ENCODE results near the gene MAP3K8. TPM values are rescaled to one million over a fixed set of nuclear protein-coding genes. Genes with fewer than 3 reads are reported as not detected.

MAP3K8 gene
- total and polyA plus RNA-seq, 2 donors (not counting 3 experiments of a cell fraction or from before 2014, with no cell fraction given), result 5.2 to 10.6 TPM

- Histone ChIP-seq H3K4me1 (ENCODE audit: control insufficient read depth, extremely low read depth, insufficient read depth, low read length) (peaks cover 10% of the 10 kb centered on the region), H3K4me3 (replicated peaks in 1 of 3; ENCODE audit: insufficient read depth in 1 of 3, low read depth in 1 of 3, low read length in 3 of 3) (no peak overlapping the region), H3K9me1 (replicated peaks; ENCODE audit: control insufficient read depth, extremely low read depth, insufficient read depth, low read length) (no peaks in the 10 kb centered on the region), H3K36me3 (ENCODE audit: control insufficient read depth in 2 of 2, extremely low read depth in 1 of 2, insufficient read depth in 2 of 2, low read length in 2 of 2) (no peaks in the 10 kb centered on the region), H2AFZ (ENCODE audit: low read depth, low read length) (peak overlapping the region; percentile 71), H3K9me3 (replicated peaks; ENCODE audit: control insufficient read depth, insufficient read depth, low read length) (no peaks in the 10 kb centered on the region), H3K27ac (ENCODE audit: insufficient read depth, low read depth, low read length) (no peak overlapping the region), H4K20me1 (replicated peaks; ENCODE audit: control insufficient read depth, extremely low read depth, insufficient read depth, low read length) (no peaks in the 10 kb centered on the region), H3K27me3 (ENCODE audit: control insufficient read depth in 2 of 2, insufficient read depth in 2 of 2, low read length in 2 of 2) (no peaks in the 10 kb centered on the region), H3K9ac (replicated peaks; ENCODE audit: extremely low read depth, insufficient read depth, low read length) (no peak overlapping the region), H3K79me2 (ENCODE audit: control insufficient read depth, insufficient read depth, low read length) (peaks cover 4% of the 10 kb centered on the region), H3K4me2 (ENCODE audit: insufficient read depth, low read length) (peak overlapping the region; percentile 8)
- ChIA-PET CTCF (interaction anchor here (1.4 kb wide), 1 partner anchor 13 kb away, joined by 4 read pairs; no protein-coding TSS in a partner anchor), POLR2A (no interaction called here)
- FAIRE-seq (peak; percentile 26), DNase-seq (ENCODE audit: low read depth, low spot score) (no peak)
- no TSS peak for BruUV-seq (replicated peaks)
- intact Hi-C loops (cut with micrococcal nuclease) (no loop called here), dilution Hi-C loops (cut with MboI; ENCODE audit: extremely low pct_ligation_motif_present, low sequenced_read_pairs) (no loop called here)
- no peak for TF ChIP-seq CTCF (IDR thresholded peaks at IDR 0.05; ENCODE audit: extremely low read depth in 1 of 2, insufficient read depth in 1 of 2, low read depth in 1 of 2, low read length in 2 of 2)
- TF ChIP-seq MAX (IDR thresholded peaks at IDR 0.05; ENCODE audit: insufficient read depth, insufficient read length), result no peak
- no peak for TF ChIP-seq POLR2A (IDR thresholded peaks at IDR 0.05; ENCODE audit: low read depth, low read length)
Measured at GRCh38 chr10:30431435-30431911, 2.5 kb upstream of the MAP3K8 start.

GRCh38 chr10:30432622-30433305, 1.2 kb upstream of the MAP3K8 start:
- intact Hi-C loops (cut with micrococcal nuclease) (loop anchor here (1.0 to 2.0 kb wide), 3 partner anchors 14 to 102 kb away; no protein-coding TSS in a partner anchor), dilution Hi-C loops (cut with MboI; ENCODE audit: extremely low pct_ligation_motif_present, low sequenced_read_pairs) (no loop called here)
- Histone ChIP-seq H3K9me1 (replicated peaks; ENCODE audit: control insufficient read depth, extremely low read depth, insufficient read depth, low read length) (no peaks in the 10 kb centered on the region), H3K27me3 (ENCODE audit: control insufficient read depth in 2 of 2, insufficient read depth in 2 of 2, low read length in 2 of 2) (no peaks in the 10 kb centered on the region), H4K20me1 (replicated peaks; ENCODE audit: control insufficient read depth, extremely low read depth, insufficient read depth, low read length) (no peaks in the 10 kb centered on the region), H3K9ac (replicated peaks; ENCODE audit: extremely low read depth, insufficient read depth, low read length) (peak overlapping the region; percentile 69), H3K4me3 (replicated peaks in 1 of 3; ENCODE audit: insufficient read depth in 1 of 3, low read depth in 1 of 3, low read length in 3 of 3) (peak overlapping the region; percentile 47 to 74 (median 70)), H3K27ac (ENCODE audit: insufficient read depth, low read depth, low read length) (peak overlapping the region; percentile 84), H3K4me1 (ENCODE audit: control insufficient read depth, extremely low read depth, insufficient read depth, low read length) (peaks cover 21% of the 10 kb centered on the region), H3K4me2 (ENCODE audit: insufficient read depth, low read length) (peak overlapping the region; percentile 45), H3K9me3 (replicated peaks; ENCODE audit: control insufficient read depth, insufficient read depth, low read length) (no peaks in the 10 kb centered on the region), H3K36me3 (ENCODE audit: control insufficient read depth in 2 of 2, extremely low read depth in 1 of 2, insufficient read depth in 2 of 2, low read length in 2 of 2) (no peaks in the 10 kb centered on the region), H3K79me2 (ENCODE audit: control insufficient read depth, insufficient read depth, low read length) (peaks cover 4% of the 10 kb centered on the region), H2AFZ (ENCODE audit: low read depth, low read length) (peak overlapping the region; percentile 59)
- TF ChIP-seq FOS (IDR thresholded peaks at IDR 0.05; ENCODE audit: borderline replicate concordance, insufficient read depth, low read length), result no peak
- TF ChIP-seq EZH2 (IDR thresholded peaks at IDR 0.05; ENCODE audit: borderline replicate concordance, low read depth, low read length, severe bottlenecking), result no peak
- no peak for TF ChIP-seq JUN (IDR thresholded peaks at IDR 0.05; ENCODE audit: borderline replicate concordance, insufficient read depth, insufficient read length, low read depth)
- no peak for TF ChIP-seq MAX (IDR thresholded peaks at IDR 0.05; ENCODE audit: insufficient read depth, insufficient read length)
- no peak for TF ChIP-seq POLR2A (IDR thresholded peaks at IDR 0.05; ENCODE audit: low read depth, low read length)
- TF ChIP-seq CTCF (IDR thresholded peaks at IDR 0.05; ENCODE audit: extremely low read depth in 1 of 2, insufficient read depth in 1 of 2, low read depth in 1 of 2, low read length in 2 of 2), result no peak
- no peak for TF ChIP-seq MYC (IDR thresholded peaks at IDR 0.05; ENCODE audit: low read depth, low read length)
- no peak for TF ChIP-seq GATA2 (IDR thresholded peaks at IDR 0.05; ENCODE audit: insufficient read depth, insufficient read length, low read depth, low read length)
- TF ChIP-seq POLR2AphosphoS5 (IDR thresholded peaks at IDR 0.05; ENCODE audit: insufficient read depth, low read depth, low read length), result no peak
- DNase-seq (ENCODE audit: low read depth, low spot score), result no peak
- BruUV-seq (replicated peaks), result no TSS peak
- FAIRE-seq, result no peak
- POLR2A ChIA-PET, result interaction anchor here (0.6 to 1.4 kb wide), 6 partner anchors 8 to 382 kb away, joined by 3 to 8 read pairs (median 3); no protein-coding TSS in a partner anchor
- CTCF ChIA-PET, result interaction anchor here (0.8 to 3.3 kb wide), 5 partner anchors 17 to 207 kb away, joined by 3 to 15 read pairs (median 4); no protein-coding TSS in a partner anchor

All from endothelial cell of umbilical vein (primary cell).